ENCODE data around the gene TNNC1. TPM values are rescaled to one million over a fixed set of nuclear protein-coding genes. Genes with fewer than 3 reads are reported as not detected.

TNNC1 gene
- total and polyA plus RNA-seq, 12 donors = 6,035 to 18,066 (median 8,315) TPM

- WGBS, 2 donors = 34 to 36% methylated on average over 13 of the region's 13 CpGs
- peak overlapping the region in 7 of 10 donors; percentile 28 to 68 (median 49) for H3K27ac ChIP-seq
- peaks cover 0 to 15% (median 0%) of the 10 kb centered on the region in 9 donors for H3K36me3 ChIP-seq
- intact Hi-C loops (cut with DNase I) = loop anchor here in 7 of 10 donors (1.0 to 2.0 kb wide), 4 partner anchors 18 to 35 kb away; no protein-coding TSS in a partner anchor
- no peaks in the 10 kb centered on the region for H3K9me3 ChIP-seq
- ATAC-seq (peak; percentile 3 to 47 (median 30)), DNase-seq (peak; percentile 54 to 73)
- no peak overlapping the region for H3K4me3 ChIP-seq
- H3K27me3 ChIP-seq = no peaks in the 10 kb centered on the region
- peak in 8 of 9 donors; percentile 99 to 100 (median 100) for TF ChIP-seq CTCF (IDR thresholded peaks at IDR 0.05)
- peaks cover 3 to 54% (median 17%) of the 10 kb centered on the region in 9 donors for H3K4me1 ChIP-seq
Measured at GRCh38 chr3:52446631-52447511, 7.0 kb downstream of the TNNC1 start.

GRCh38 chr3:52446042-52446441, 7.8 kb downstream of the TNNC1 start:
- WGBS, 2 donors = 87 to 95% methylated on average over 4 of the region's 4 CpGs
- H3K27me3 ChIP-seq = no peaks in the 10 kb centered on the region
- peaks cover 0 to 7% (median 0%) of the 10 kb centered on the region in 9 donors for H3K36me3 ChIP-seq
- DNase-seq = no peak
- TF ChIP-seq CTCF (IDR thresholded peaks at IDR 0.05) = no peak
- intact Hi-C loops (cut with DNase I) = loop anchor here in 3 of 10 donors (2.0 kb wide), 1 partner anchor 17 kb away; no protein-coding TSS in a partner anchor
- H3K9me3 ChIP-seq = no peaks in the 10 kb centered on the region
- no peak overlapping the region for H3K4me3 ChIP-seq
- ATAC-seq = peak in 1 of 8 donors; percentile 1
- peaks cover 3 to 52% (median 17%) of the 10 kb centered on the region in 9 donors for H3K4me1 ChIP-seq
- H3K27ac ChIP-seq = peak overlapping the region in 6 of 10 donors; percentile 28 to 68 (median 38)

GRCh38 chr3:52444860-52445793, 8.7 kb downstream of the TNNC1 start, which contains the start of gene SEMA3G:
SEMA3G (minus strand) TSS chr3:52445103; CDS start chr3:52445027, 76 bp downstream.
- peak within 1 kb of the TSS in 9 of 10 donors; percentile 10 to 68 (median 59) for H3K27ac ChIP-seq
- H3K4me3 ChIP-seq = peak within 1 kb of the TSS in 9 of 10 donors; percentile 16 to 50 (median 41)
- peaks cover 0 to 11% (median 0%) of the 10 kb centered on the region in 9 donors for H3K36me3 ChIP-seq
- peaks cover 3 to 43% (median 17%) of the 10 kb centered on the region in 9 donors for H3K4me1 ChIP-seq
- intact Hi-C loops (cut with DNase I) = loop anchor here in 1 of 10 donors (1.0 kb wide), 1 partner anchor 12 kb away; no protein-coding TSS in a partner anchor
- no peaks in the 10 kb centered on the region for H3K27me3 ChIP-seq
- WGBS, 2 donors = 38 to 40% methylated on average over 18 to 19 of the region's 19 CpGs
- H3K9me3 ChIP-seq = no peaks in the 10 kb centered on the region
- ATAC-seq = peak; percentile 41 to 67 (median 61)
- peak; percentile 33 to 70 (median 61) for TF ChIP-seq CTCF (IDR thresholded peaks at IDR 0.05)
- peak; percentile 75 to 78 for DNase-seq

Data from heart right ventricle (tissue), 16 donors.